ENCODE data around the gene CDH13.

CDH13 gene

GRCh38 chr16:82819286-82819685 is 192.5 kb downstream of the CDH13 start:
- Histone ChIP-seq H3K36me3 (replicated peaks; ENCODE audit: insufficient read depth, low read length) (no peaks in the 10 kb centered on the region), H3K27ac (ENCODE audit: low read length) (no peak overlapping the region), H3K9me3 (replicated peaks; ENCODE audit: insufficient read depth, low read length) (no peaks in the 10 kb centered on the region), H4K20me1 (ENCODE audit: insufficient read depth, low read length) (no peaks in the 10 kb centered on the region), H3K4me2 (ENCODE audit: low read depth, low read length) (no peak overlapping the region), H3K9me2 (replicated peaks; ENCODE audit: insufficient read depth, low read length) (no peaks in the 10 kb centered on the region), H3F3A (ENCODE audit: insufficient read depth, low read length) (no peaks in the 10 kb centered on the region), H2AFZ (ENCODE audit: low read length) (no peak overlapping the region), H3K79me2 (ENCODE audit: low read length) (no peaks in the 10 kb centered on the region), H3K4me3 (ENCODE audit: low read length) (no peak overlapping the region), H3K27me3 (replicated peaks; ENCODE audit: insufficient read depth, low read length) (no peaks in the 10 kb centered on the region), H3K9ac (ENCODE audit: low read length) (no peak overlapping the region), H3K4me1 (ENCODE audit: low read length) (no peaks in the 10 kb centered on the region)
- no peak for DNase-seq
- TF ChIP-seq EZH2 (optimal IDR thresholded peaks at IDR 0.05; ENCODE audit: low read depth, low read length): no peak
- no peak for TF ChIP-seq EZH2phosphoT487 (IDR thresholded peaks at IDR 0.05; ENCODE audit: low read length)
- TF ChIP-seq CTCF (IDR thresholded peaks at IDR 0.05; ENCODE audit: low read length): no peak

GRCh38 chr16:82820855-82821254 is 194.1 kb downstream of the CDH13 start:
- Histone ChIP-seq H3K79me2 (ENCODE audit: low read length) (no peaks in the 10 kb centered on the region), H3F3A (ENCODE audit: insufficient read depth, low read length) (no peaks in the 10 kb centered on the region), H3K27ac (ENCODE audit: low read length) (no peak overlapping the region), H3K27me3 (replicated peaks; ENCODE audit: insufficient read depth, low read length) (no peaks in the 10 kb centered on the region), H3K9me3 (replicated peaks; ENCODE audit: insufficient read depth, low read length) (no peaks in the 10 kb centered on the region), H3K4me2 (ENCODE audit: low read depth, low read length) (no peak overlapping the region), H4K20me1 (ENCODE audit: insufficient read depth, low read length) (no peaks in the 10 kb centered on the region), H3K9ac (ENCODE audit: low read length) (no peak overlapping the region), H3K4me1 (ENCODE audit: low read length) (no peaks in the 10 kb centered on the region), H3K4me3 (ENCODE audit: low read length) (no peak overlapping the region), H3K9me2 (replicated peaks; ENCODE audit: insufficient read depth, low read length) (no peaks in the 10 kb centered on the region), H3K36me3 (replicated peaks; ENCODE audit: insufficient read depth, low read length) (no peaks in the 10 kb centered on the region), H2AFZ (ENCODE audit: low read length) (no peak overlapping the region)
- TF ChIP-seq EZH2 (optimal IDR thresholded peaks at IDR 0.05; ENCODE audit: low read depth, low read length): no peak
- TF ChIP-seq CTCF (IDR thresholded peaks at IDR 0.05; ENCODE audit: low read length): no peak
- TF ChIP-seq EZH2phosphoT487 (IDR thresholded peaks at IDR 0.05; ENCODE audit: low read length): no peak
- no peak for DNase-seq

GRCh38 chr16:82824408-82824807 is 197.6 kb downstream of the CDH13 start:
- Histone ChIP-seq H3K4me3 (ENCODE audit: low read length) (no peak overlapping the region), H3K36me3 (replicated peaks; ENCODE audit: insufficient read depth, low read length) (no peaks in the 10 kb centered on the region), H2AFZ (ENCODE audit: low read length) (no peak overlapping the region), H3K9me3 (replicated peaks; ENCODE audit: insufficient read depth, low read length) (no peaks in the 10 kb centered on the region), H3K9me2 (replicated peaks; ENCODE audit: insufficient read depth, low read length) (no peaks in the 10 kb centered on the region), H3K4me2 (ENCODE audit: low read depth, low read length) (no peak overlapping the region), H3K4me1 (ENCODE audit: low read length) (no peaks in the 10 kb centered on the region), H3K9ac (ENCODE audit: low read length) (no peak overlapping the region), H4K20me1 (ENCODE audit: insufficient read depth, low read length) (no peaks in the 10 kb centered on the region), H3K27ac (ENCODE audit: low read length) (no peak overlapping the region), H3K27me3 (replicated peaks; ENCODE audit: insufficient read depth, low read length) (no peaks in the 10 kb centered on the region), H3F3A (ENCODE audit: insufficient read depth, low read length) (no peaks in the 10 kb centered on the region), H3K79me2 (ENCODE audit: low read length) (no peaks in the 10 kb centered on the region)
- TF ChIP-seq EZH2phosphoT487 (IDR thresholded peaks at IDR 0.05; ENCODE audit: low read length): no peak
- TF ChIP-seq CTCF (IDR thresholded peaks at IDR 0.05; ENCODE audit: low read length): no peak
- no peak for TF ChIP-seq EZH2 (optimal IDR thresholded peaks at IDR 0.05; ENCODE audit: low read depth, low read length)
- no peak for DNase-seq
